Spleen (tissue), 11 donors: ENCODE data around the gene MUS81. TPM values are rescaled to one million over a fixed set of nuclear protein-coding genes. Genes with fewer than 3 reads are reported as not detected.
A peak's percentile ranks its signal among the peaks of the same experiment; 100 is the strongest.

Experiments used
- DNase-seq: peaks from one replicate; pipeline ENCODE4 v3.0.0-alpha.2; 2020
- H3K27ac ChIP-seq, 8 donors: fragments of 200-600 bp; sonication (generic) in 7 of 8; 1 replicate in 4 of 8; 2 replicates in 4 of 8; pipeline versions ENCODE4 v1.5.0 to v1.8.0; 2016 to 2021; ENCODE audit warnings: inconsistent platforms in 4 of 8, mild to moderate bottlenecking in 4 of 8, moderate library complexity in 1 of 8
- H3K27me3 ChIP-seq, 7 donors: fragments of 200-600 bp; sonication (generic) in 6 of 7; replicated peaks in 1 of 7; 1 replicate in 4 of 7; 2 replicates in 3 of 7; pipeline versions ENCODE4 v1.5.0 to v1.8.0; 2016 to 2021; ENCODE audit warnings: inconsistent platforms in 3 of 7, mild to moderate bottlenecking in 1 of 7
- H3K36me3 ChIP-seq, 6 donors: fragments of 200-600 bp; sonication (generic) in 5 of 6; 1 replicate in 4 of 6; 2 replicates in 2 of 6; pipeline versions ENCODE4 v1.5.0 to v1.8.0; 2016 to 2021; ENCODE audit warnings: inconsistent platforms in 2 of 6
- H3K4me1 ChIP-seq, 6 donors: fragments of 200-600 bp; sonication (generic) in 5 of 6; 1 replicate in 3 of 6; 2 replicates in 3 of 6; pipeline versions ENCODE4 v1.5.0 to v1.8.0; 2016 to 2021; ENCODE audit warnings: inconsistent platforms in 3 of 6
- H3K4me3 ChIP-seq, 8 donors: fragments of 200-600 bp; sonication (generic) in 7 of 8; 1 replicate in 4 of 8; 2 replicates in 4 of 8; pipeline versions ENCODE4 v1.5.0 to v1.8.0; 2016 to 2021; ENCODE audit warnings: inconsistent platforms in 4 of 8, mild to moderate bottlenecking in 4 of 8, moderate library complexity in 2 of 8
- H3K9me3 ChIP-seq, 8 donors: fragments of 200-600 bp; sonication (generic) in 7 of 8; 1 replicate in 4 of 8; 2 replicates in 4 of 8; pipeline versions ENCODE4 v1.5.0 to v1.8.0; 2016 to 2021; ENCODE audit warnings: inconsistent platforms in 4 of 8
- CTCF ChIP-seq, 11 experiments: fragments of 200-600 bp in 7 of 11; fragments of 450-650 bp in 4 of 11; sonication (generic) in 4 of 11; IDR thresholded peaks in 8 of 11; conservative IDR thresholded peaks in 3 of 11; 1 replicate in 7 of 11; 2 replicates in 4 of 11; pipeline versions ENCODE4 v1.4.0 to v1.8.0; 2016 to 2021; ENCODE audit warnings: antibody characterized with exemption in 11 of 11, inconsistent platforms in 4 of 11, mild to moderate bottlenecking in 1 of 11
- POLR2A ChIP-seq, 3 donors: fragments of 450-650 bp; IDR thresholded peaks; one replicate each; pipeline ENCODE4 v1.5.1; 2017; ENCODE audit warnings: antibody characterized with exemption in 3 of 3, mild to moderate bottlenecking in 1 of 3
- POLR2AphosphoS5 ChIP-seq, 3 donors: sonication (generic); formaldehyde crosslinking; IDR thresholded peaks; one replicate each; pipeline ENCODE4 v1.5.1; 2017; ENCODE audit warnings: antibody characterized with exemption in 3 of 3
- WGBS, 5 donors: extraction: QIAGEN DNeasy Blood & Tissue Kit in 3 of 5; methylation state at CpG; one replicate each; pipeline versions ENCODE4 v1.1.5 to v1.1.7; 2013 to 2018; 5-methylcytosine and 5-hydroxymethylcytosine counted together
- intact Hi-C: fragments of 100-400 bp; cut with DNase I; formaldehyde crosslinking; loops from one replicate; pipeline ENCODE4 v1.15.0; 2023; ENCODE audit warnings: low total_unique reads
- polyA plus RNA-seq, 3 donors: library from polyadenylated mRNA; stranded (reverse); fragments of 200-250 nt; gene quantifications; one replicate each; pipeline ENCODE4 v1.2.1, GENCODE V29; 2013
- total RNA-seq, 7 donors: library from RNA; depleted of rRNA in 3 of 7; stranded (reverse); fragments of >200 nt in 3 of 7; fragmentation: NEBNext Ultra II Directional in 4 of 7; extraction: Animal tissue kit (Norgen Biotek cat#: 25700) in 4 of 7; gene quantifications; one replicate each; pipeline versions ENCODE4 v1.1.0 to v1.2.1, GENCODE V29; 2016 to 2021
- donor health status: healthy with polysubstance abuse.
- donor health status: DM: no; HTN: no; CAD: no; lungs with moderate emphysema.
- donor health status: DM: no; HTN: no; CAD: no.
- donor health status: Bipolar disorder and iron deficiency.
- donor health status: healthy.
- donor health status: DM: no; HTN: no; CAD: no.
- donor health status: DM: yes; HTN: yes; CAD: no.

Gene MUS81
- total and polyA plus RNA-seq, 10 donors, result 54.8 to 93.5 (median 72.7) TPM

GRCh38 chr11:65869643-65870306 lies 9.5 kb downstream of the MUS81 start:
- intact Hi-C loops, result no loop called here
- no peak for TF ChIP-seq POLR2A (IDR thresholded peaks at IDR 0.05)
- TF ChIP-seq POLR2AphosphoS5 (IDR thresholded peaks at IDR 0.05), result peak; percentile 53 to 72 (median 56)
- DNase-seq, result peak; percentile 69
- peaks cover 16 to 78% (median 48%) of the 10 kb centered on the region in 6 donors for H3K4me1 ChIP-seq
- no peaks in the 10 kb centered on the region for H3K9me3 ChIP-seq
- WGBS, 5 donors, result 77 to 85% (median 79%) methylated on average over 19 to 24 of the region's 24 CpGs
- peaks cover 0 to 37% (median 26%) of the 10 kb centered on the region in 6 donors for H3K36me3 ChIP-seq
- no peak overlapping the region for H3K4me3 ChIP-seq
- H3K27me3 ChIP-seq, result peaks cover 0 to 11% (median 0%) of the 10 kb centered on the region in 7 donors
- peak overlapping the region in 5 of 8 donors; percentile 82 to 91 (median 85) for H3K27ac ChIP-seq

- intact Hi-C loops, result no loop called here
- TF ChIP-seq POLR2AphosphoS5 (IDR thresholded peaks at IDR 0.05) (peak in 1 of 3 donors; percentile 24), CTCF (IDR thresholded peaks at IDR 0.05 in 8 of 11, conservative IDR thresholded peaks at IDR 0.05 in 3 of 11) (no peak)
- peaks cover 0 to 32% (median 21%) of the 10 kb centered on the region in 6 donors for H3K36me3 ChIP-seq
- 40 to 54% (median 52%) methylated on average over 8 to 11 of the region's 11 CpGs for WGBS, 5 donors
- DNase-seq, result peak; percentile 80
- peaks cover 0 to 11% (median 0%) of the 10 kb centered on the region in 7 donors for H3K27me3 ChIP-seq
- peaks cover 16 to 78% (median 48%) of the 10 kb centered on the region in 6 donors for H3K4me1 ChIP-seq
- H3K9me3 ChIP-seq, result no peaks in the 10 kb centered on the region
- H3K4me3 ChIP-seq, result no peak overlapping the region
- peak overlapping the region in 6 of 8 donors; percentile 81 to 91 (median 84) for H3K27ac ChIP-seq
These were observed 10.1 kb downstream of the MUS81 start for GRCh38 chr11:65870307-65870658.

- Histone ChIP-seq H3K9me3 (no peaks in the 10 kb centered on the region), H3K4me3 (peak overlapping the region in 1 of 8 donors; percentile 77), H3K27ac (peak overlapping the region in 7 of 8 donors; percentile 81 to 91 (median 83)), H3K36me3 (peaks cover 0 to 25% (median 14%) of the 10 kb centered on the region in 6 donors), H3K27me3 (peaks cover 0 to 11% (median 0%) of the 10 kb centered on the region in 7 donors), H3K4me1 (peaks cover 16 to 78% (median 48%) of the 10 kb centered on the region in 6 donors)
- DNase-seq, result peak; percentile 86
- intact Hi-C loops, result no loop called here
- 46 to 58% (median 48%) methylated on average over 15 to 24 of the region's 24 CpGs for WGBS, 5 donors
- TF ChIP-seq POLR2AphosphoS5 (IDR thresholded peaks at IDR 0.05) (peak; percentile 53 to 68 (median 65)), POLR2A (IDR thresholded peaks at IDR 0.05) (no peak)
These were observed 10.8 kb downstream of the MUS81 start for GRCh38 chr11:65870706-65871681.

GRCh38 chr11:65871811-65872548 lies 11.7 kb downstream of the MUS81 start:
- peak overlapping the region; percentile 53 to 91 (median 83) for H3K27ac ChIP-seq
- intact Hi-C loops, result no loop called here
- WGBS, 5 donors, result 40 to 71% (median 60%) methylated on average over 13 to 26 of the region's 26 CpGs
- no peak for TF ChIP-seq POLR2A (IDR thresholded peaks at IDR 0.05)
- peak in 2 of 3 donors; percentile 22 to 33 for TF ChIP-seq POLR2AphosphoS5 (IDR thresholded peaks at IDR 0.05)
- TF ChIP-seq CTCF (IDR thresholded peaks at IDR 0.05 in 8 of 11, conservative IDR thresholded peaks at IDR 0.05 in 3 of 11), result no peak
- no peak for DNase-seq
- peaks cover 0 to 11% (median 0%) of the 10 kb centered on the region in 7 donors for H3K27me3 ChIP-seq
- H3K4me1 ChIP-seq, result peaks cover 16 to 73% (median 46%) of the 10 kb centered on the region in 6 donors
- H3K9me3 ChIP-seq, result no peaks in the 10 kb centered on the region
- H3K4me3 ChIP-seq, result peak overlapping the region; percentile 18 to 77 (median 47)
- H3K36me3 ChIP-seq, result peaks cover 0 to 15% (median 5%) of the 10 kb centered on the region in 6 donors
